8988T (cell line): ENCODE measurements around the gene PRR5.
A peak's percentile ranks its signal among the peaks of the same experiment; 100 is the strongest.

Experiments used
- DNase-seq: peaks from one replicate; pipeline ENCODE4 v3.0.0; 2011

Gene PRR5

GRCh38 chr22:44697423-44698141 is 4.4 kb upstream of the PRR5 start:
- peak; percentile 71 for DNase-seq

DNA sequence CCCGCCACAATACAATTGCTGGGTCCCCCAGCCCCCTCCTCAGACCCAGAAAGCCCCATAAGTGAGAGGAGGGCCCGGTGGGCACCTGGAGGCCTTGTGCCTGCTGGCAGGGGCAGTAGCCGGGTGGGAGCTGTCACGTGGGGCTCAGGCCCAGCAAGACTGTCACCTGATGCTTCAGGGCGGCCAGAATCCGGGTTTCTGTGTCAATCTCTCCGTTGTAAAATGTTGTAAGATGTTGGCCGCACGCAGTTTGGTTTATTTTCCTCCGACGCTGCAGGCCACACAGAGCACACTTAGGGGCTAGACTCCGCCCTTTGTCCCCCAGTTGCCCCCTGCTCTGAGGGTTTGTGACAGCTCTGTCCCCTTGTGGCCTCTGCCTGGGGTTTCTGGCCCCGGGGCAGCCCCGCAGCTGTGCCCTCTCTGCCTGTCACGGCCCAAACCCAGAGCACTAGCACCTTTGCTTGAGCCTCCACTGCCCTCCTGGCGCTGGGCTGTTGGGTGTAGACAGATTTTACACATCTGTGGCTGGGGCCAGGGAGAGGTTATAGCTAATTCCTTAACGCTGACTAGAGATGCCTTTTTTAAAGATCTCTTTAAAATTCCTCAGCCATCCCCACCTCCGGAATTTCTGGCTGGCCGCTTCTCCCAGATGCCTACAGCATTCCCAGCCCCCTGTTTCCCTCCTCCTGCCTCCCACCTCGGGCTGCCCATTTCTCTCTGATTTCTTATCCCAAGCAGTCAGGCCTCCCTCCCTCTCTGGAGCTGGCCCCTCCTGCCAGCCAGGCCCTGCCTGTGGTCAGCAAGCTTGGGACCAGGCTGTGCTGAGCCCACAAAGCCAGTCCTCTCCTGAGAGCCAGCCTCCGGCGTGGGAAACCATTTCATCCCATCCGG is 3.2 kb upstream of the PRR5 start:
- DNase-seq = no peak

GRCh38 chr22:44700456-44700855 is 1.5 kb upstream of the PRR5 start:
- DNase-seq = no peak

- DNase-seq = no peak
These were observed 715 bp upstream of the PRR5 start for GRCh38 chr22:44701187-44701790.

GRCh38 chr22:44702479-44703198 is 635 bp downstream of the PRR5 start:
- no peak for DNase-seq

DNA sequence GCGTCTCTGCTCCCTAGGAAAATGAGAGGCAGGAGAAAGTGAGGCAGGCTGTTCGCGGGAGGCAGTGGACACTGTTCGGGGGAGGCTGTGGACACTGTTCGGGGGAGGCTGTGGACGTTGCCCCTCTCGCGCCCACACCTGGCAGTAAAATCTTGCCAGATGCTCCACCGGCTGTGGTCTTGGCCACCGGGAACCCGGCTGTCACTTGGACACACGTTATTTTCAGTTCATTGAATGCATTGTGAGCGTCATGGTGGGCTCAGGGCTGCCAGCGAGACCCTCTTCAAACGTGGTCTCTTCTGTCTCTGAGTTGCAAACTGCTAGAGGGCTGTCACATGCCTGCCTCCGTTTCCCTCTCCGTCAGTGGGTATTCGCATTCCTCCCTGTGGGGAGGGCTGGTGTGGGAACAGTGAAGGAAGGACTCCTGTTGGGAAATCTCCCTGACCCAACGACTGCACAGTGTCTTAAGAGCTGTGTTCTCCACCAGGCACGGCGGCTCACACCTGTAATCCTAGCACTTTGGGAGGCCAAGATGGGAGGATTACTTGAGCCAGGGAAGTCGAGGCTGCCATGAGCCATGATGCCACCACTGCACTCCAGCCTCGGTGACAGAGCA is 1.4 kb downstream of the PRR5 start:
- no peak for DNase-seq

DNA sequence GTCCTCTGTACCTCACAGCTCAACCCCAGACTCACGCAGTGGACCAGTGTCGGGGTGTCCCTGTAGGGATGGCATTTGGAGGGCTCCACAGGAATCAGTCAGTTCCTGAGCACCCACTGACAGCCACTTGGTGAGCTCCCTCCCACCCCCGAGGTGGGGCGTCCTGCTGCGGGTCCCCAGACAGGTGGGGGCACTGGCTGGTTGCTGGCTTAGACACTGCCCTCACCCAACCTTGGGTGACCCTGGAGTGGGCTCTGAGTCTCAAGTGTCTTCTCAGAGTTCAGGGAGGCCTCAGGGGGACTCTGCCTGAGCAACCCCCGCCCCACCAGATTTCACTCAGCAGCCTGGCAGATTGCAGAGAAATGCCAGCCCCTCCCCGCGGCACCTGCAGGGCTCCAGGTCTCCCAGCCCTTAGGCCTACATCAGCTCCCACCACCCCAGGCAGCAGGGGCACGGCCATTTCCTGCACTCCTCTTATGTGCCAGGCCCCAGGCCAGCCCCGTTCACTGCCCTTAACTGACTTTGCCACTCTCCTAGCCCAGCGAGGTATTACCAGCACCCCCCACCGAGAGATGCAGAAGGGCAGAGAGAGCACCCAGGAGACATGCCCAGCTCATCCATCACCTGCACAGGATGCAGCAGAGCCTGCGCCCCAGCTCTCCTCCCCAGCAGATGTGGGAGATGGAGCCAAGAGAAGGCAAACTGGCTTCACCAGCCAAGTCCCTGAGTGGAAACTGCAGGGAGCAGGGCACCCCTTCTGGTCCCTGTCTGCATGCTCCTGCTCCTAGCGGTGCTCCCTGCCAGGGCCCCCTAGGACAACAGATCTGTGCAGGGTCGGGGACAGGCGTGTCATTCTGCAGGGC is 2.4 kb downstream of the PRR5 start:
- DNase-seq = no peak

GRCh38 chr22:44705022-44705297 is 3.0 kb downstream of the PRR5 start:
- DNase-seq = no peak

DNA sequence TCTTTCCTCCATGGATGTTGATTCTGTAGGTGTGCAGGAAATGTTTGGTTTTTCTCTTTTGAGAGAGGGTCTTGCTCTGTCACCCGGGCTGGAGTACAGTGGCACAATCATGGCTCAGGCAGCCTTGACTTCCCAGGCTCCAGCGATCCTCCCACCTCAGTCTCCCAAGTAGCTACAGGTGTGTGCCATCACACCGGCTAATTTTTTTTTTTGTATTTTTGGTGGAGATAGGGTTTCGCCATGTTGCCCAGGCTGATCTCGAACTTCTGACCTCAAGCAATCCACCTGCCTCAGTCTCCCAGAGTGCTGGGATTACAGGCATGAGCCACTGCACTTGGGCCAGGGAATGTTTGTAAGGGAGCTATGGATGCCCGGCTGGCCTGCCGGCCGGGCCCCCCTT is 4.5 kb downstream of the PRR5 start:
- no peak for DNase-seq

DNA sequence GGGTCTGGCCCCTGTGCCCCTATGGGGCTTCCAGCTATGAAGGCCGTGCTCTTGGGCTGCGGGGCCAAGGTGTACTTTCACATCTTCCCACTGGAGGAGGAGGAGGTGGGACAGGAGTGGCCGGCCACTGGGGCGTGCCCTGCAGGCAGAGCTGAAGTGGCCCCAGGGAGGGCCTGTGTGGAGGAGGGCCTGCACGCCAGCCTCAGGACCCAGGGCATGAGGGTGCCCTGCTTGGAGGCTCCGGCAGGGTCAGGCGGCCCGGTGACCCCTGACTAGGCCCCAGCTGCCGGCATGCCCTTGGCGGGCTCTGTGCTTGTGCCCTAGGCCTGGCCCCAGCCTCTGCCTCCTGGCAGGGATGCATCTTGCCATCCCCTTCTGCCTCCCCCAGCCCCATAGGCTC is 5.2 kb downstream of the PRR5 start:
- no peak for DNase-seq

DNA sequence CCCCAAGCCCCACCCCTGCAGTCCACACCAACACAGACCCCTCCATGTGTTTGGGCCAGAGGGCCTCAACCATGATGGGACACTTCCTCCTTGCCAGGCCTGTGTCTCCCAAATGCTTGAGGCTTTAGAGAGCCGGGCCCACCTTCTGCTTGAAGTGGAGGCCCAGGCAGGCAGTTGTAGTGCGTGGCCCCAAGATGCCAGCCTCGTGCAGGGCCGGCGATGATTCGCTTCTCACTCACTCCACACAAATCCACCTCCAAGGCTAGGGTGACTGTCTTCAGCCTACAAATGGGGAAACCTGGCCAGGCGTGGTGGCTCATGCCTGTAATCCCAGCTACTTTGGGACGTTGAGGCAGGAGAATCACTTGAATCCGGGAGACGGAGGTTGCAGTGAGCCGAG is 5.7 kb downstream of the PRR5 start:
- DNase-seq = no peak

- no peak for DNase-seq
These were observed 7.9 kb downstream of the PRR5 start for GRCh38 chr22:44709881-44710392.

- DNase-seq = no peak
These were observed 8.7 kb downstream of the PRR5 start for GRCh38 chr22:44710474-44711240.

GRCh38 chr22:44711241-44711560 is 9.2 kb downstream of the PRR5 start:
- DNase-seq = no peak

DNA sequence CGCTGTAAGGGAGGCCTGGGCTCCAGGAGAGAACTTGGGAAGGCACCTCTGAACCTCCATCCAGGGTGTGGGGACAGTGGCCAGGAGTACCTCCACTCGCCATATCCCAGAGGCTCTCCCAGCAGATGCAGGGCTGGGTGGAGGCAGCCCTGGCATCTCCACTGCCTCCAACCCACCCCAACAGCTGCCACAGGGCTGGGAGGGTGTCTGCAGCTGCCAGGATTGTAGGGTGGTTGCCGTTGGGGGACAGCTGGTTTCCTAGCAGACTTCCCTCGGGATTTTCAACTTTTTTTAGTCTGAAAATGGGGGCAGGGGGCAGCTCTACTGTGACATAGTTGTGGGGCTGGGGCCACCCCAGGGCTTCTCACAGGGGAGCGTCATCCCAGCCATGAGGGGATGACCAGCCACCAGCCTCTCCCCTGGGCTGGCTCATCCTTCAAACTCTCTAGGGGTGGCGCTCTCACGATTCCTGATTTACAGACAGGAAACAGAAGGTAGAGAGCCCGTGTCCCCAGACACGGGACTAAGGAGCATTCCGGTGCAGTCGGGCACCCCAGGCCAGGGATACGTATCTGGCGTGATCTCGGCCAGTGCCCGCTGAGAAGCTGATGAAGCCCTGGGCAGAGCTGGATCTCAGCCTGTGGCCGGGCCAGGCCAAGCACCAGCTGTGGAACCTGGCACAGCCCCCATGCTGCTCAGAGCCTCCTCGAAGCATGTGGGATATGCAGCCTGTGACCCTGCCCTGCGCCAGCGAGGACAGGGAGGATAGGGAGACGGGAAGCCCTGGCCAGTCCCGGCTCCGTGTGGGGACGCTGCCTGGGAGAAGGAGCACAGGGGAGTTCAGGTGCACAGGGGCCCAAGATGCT is 9.9 kb downstream of the PRR5 start:
- DNase-seq = no peak

GRCh38 chr22:44712962-44713361 is 11.0 kb downstream of the PRR5 start:
- DNase-seq = no peak

DNA sequence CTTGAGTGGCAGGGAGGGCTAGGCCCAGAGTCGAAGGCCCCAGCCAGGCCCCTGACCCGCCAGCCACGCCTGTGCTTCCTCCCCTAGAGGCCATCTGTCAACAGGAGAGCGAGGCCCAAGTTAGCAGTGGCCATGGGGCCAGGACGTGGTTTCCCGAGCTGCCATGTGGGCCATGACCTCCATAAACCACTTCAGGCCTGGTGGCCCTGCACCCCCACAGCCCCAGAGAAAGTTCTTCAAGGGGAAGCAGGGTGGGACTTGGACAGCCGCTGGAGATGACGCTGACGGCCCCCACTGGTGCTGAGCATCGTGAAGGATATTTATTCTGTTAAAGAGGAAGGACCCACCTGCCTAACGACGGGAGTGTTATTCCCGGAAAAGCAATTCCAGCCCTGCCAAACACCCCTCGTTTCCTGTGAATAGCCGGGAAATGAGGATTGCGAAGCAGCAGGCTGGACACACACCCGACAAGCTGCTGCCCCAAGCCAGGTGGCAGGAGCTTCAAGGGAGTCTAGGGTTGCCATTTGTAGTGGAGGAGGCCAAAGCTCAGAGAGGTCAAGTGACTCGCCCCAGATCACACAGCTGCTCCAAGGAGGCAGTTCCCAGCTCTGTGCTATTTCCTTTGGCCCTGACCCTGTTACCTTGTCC is 12.8 kb downstream of the PRR5 start:
- DNase-seq = no peak

DNA sequence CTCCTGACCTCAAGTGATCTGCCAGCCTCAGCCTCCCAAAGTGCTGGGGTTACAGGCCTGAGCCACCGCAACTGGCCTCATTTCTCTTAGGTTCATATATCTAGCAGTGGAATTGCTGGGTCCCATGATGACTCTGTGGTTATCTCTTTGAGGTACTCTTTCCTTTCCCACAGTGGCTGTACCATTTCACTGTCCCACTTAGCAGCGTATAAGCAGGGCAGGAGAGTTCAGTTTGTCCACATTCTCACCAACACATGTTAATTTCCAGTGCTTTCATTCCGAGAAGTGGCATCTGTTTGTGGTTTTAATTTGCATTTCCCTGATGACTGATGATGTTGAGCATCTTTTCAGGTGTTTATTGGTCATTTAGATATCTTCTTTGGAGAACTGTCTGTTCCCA is 16.4 kb downstream of the PRR5 start:
- DNase-seq = no peak

- no peak for DNase-seq
These were observed 17.8 kb downstream of the PRR5 start for GRCh38 chr22:44719586-44720368.
